Muscle layer of duodenum (tissue), 2 donors: ENCODE measurements around the gene LRRC14B.

ENCODE experiments used
- H3K27ac ChIP-seq: one replicate; pipeline ENCODE4 v1.7.0; 2013; ENCODE audit warnings: mild to moderate bottlenecking, low read length
- H3K27me3 ChIP-seq: one replicate; pipeline ENCODE4 v1.7.0; 2013; ENCODE audit warnings: low read depth, mild to moderate bottlenecking, control low read depth, low read length
- H3K36me3 ChIP-seq, 2 donors: one replicate each; pipeline ENCODE4 v1.7.0; 2013; ENCODE audit warnings: low read length in 2 of 2, control low read depth in 1 of 2, mild to moderate bottlenecking in 1 of 2; ENCODE audit not compliant: insufficient read depth in 2 of 2, control insufficient read depth in 1 of 2
- H3K4me1 ChIP-seq, 2 donors: one replicate each; pipeline ENCODE4 v1.7.0; 2013; ENCODE audit warnings: low read length in 2 of 2, mild to moderate bottlenecking in 2 of 2, control low read depth in 1 of 2, moderate library complexity in 1 of 2; ENCODE audit not compliant: insufficient read depth in 2 of 2, control insufficient read depth in 1 of 2
- H3K4me3 ChIP-seq, 2 donors: one replicate each; pipeline ENCODE4 v1.7.0; 2013; ENCODE audit warnings: low read length in 2 of 2, low read depth in 1 of 2, mild to moderate bottlenecking in 1 of 2
- H3K9me3 ChIP-seq, 2 donors: one replicate each; pipeline ENCODE4 v1.7.0; 2013; ENCODE audit warnings: low read length in 2 of 2, control low read depth in 1 of 2, mild to moderate bottlenecking in 1 of 2; ENCODE audit not compliant: control insufficient read depth in 1 of 2
- donor health status: healthy.

The LRRC14B gene

GRCh38 chr5:154236-154635 is 37.1 kb upstream of the LRRC14B start:
- H3K4me1 ChIP-seq, result no peaks in the 10 kb centered on the region
- no peaks in the 10 kb centered on the region for H3K27me3 ChIP-seq
- H3K9me3 ChIP-seq, result peaks cover 0 to 3% of the 10 kb centered on the region in 2 donors
- no peak overlapping the region for H3K27ac ChIP-seq
- no peak overlapping the region for H3K4me3 ChIP-seq
- no peaks in the 10 kb centered on the region for H3K36me3 ChIP-seq

GRCh38 chr5:154826-155225 is 36.5 kb upstream of the LRRC14B start:
- Histone ChIP-seq H3K9me3 (peaks cover 0 to 3% of the 10 kb centered on the region in 2 donors), H3K27ac (no peak overlapping the region), H3K4me3 (no peak overlapping the region), H3K4me1 (no peaks in the 10 kb centered on the region), H3K36me3 (no peaks in the 10 kb centered on the region), H3K27me3 (no peaks in the 10 kb centered on the region)

- H3K27ac ChIP-seq, result no peak overlapping the region
- no peaks in the 10 kb centered on the region for H3K9me3 ChIP-seq
- no peaks in the 10 kb centered on the region for H3K36me3 ChIP-seq
- H3K27me3 ChIP-seq, result no peaks in the 10 kb centered on the region
- H3K4me1 ChIP-seq, result no peaks in the 10 kb centered on the region
- H3K4me3 ChIP-seq, result no peak overlapping the region
These were observed 35.5 kb upstream of the LRRC14B start for GRCh38 chr5:155651-156410.

- Histone ChIP-seq H3K27ac (no peak overlapping the region), H3K36me3 (no peaks in the 10 kb centered on the region), H3K4me3 (no peak overlapping the region), H3K27me3 (no peaks in the 10 kb centered on the region), H3K4me1 (no peaks in the 10 kb centered on the region), H3K9me3 (no peaks in the 10 kb centered on the region)
These were observed 34.8 kb upstream of the LRRC14B start for GRCh38 chr5:156411-157072.

DNA sequence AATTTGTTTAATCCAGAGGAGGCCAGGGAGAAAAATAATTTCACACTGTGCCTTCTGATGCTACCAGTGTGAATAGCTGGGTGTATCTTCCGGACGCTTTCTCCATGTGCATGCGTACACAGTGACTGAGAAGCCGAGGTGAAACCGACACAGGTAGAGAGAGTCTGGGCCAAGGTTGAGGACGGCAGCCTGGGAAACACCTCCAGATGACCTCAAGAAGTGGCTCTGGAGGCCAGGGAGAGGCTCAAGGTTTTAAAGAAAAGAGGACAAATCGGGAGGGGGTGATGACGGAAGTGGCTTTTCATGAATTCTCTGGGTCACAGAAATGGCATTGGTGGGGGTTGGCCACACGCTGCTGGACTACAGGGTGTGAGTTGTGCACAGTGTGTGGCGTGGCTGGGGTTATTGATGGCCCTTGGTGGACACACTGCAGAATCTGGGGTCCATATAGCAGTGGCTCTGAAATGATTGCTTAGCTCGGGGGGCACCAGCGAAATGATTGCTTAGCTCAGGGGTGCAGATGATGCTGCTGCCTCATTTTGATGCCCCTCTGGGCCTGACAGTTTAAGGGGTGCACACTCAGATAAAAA is 34.1 kb upstream of the LRRC14B start:
- H3K27me3 ChIP-seq, result no peaks in the 10 kb centered on the region
- no peaks in the 10 kb centered on the region for H3K9me3 ChIP-seq
- H3K36me3 ChIP-seq, result no peaks in the 10 kb centered on the region
- no peaks in the 10 kb centered on the region for H3K4me1 ChIP-seq
- H3K27ac ChIP-seq, result no peak overlapping the region
- no peak overlapping the region for H3K4me3 ChIP-seq

- no peak overlapping the region for H3K27ac ChIP-seq
- no peak overlapping the region for H3K4me3 ChIP-seq
- H3K36me3 ChIP-seq, result no peaks in the 10 kb centered on the region
- H3K27me3 ChIP-seq, result no peaks in the 10 kb centered on the region
- H3K4me1 ChIP-seq, result no peaks in the 10 kb centered on the region
- H3K9me3 ChIP-seq, result no peaks in the 10 kb centered on the region
These were observed 33.5 kb upstream of the LRRC14B start for GRCh38 chr5:157801-158200.

DNA sequence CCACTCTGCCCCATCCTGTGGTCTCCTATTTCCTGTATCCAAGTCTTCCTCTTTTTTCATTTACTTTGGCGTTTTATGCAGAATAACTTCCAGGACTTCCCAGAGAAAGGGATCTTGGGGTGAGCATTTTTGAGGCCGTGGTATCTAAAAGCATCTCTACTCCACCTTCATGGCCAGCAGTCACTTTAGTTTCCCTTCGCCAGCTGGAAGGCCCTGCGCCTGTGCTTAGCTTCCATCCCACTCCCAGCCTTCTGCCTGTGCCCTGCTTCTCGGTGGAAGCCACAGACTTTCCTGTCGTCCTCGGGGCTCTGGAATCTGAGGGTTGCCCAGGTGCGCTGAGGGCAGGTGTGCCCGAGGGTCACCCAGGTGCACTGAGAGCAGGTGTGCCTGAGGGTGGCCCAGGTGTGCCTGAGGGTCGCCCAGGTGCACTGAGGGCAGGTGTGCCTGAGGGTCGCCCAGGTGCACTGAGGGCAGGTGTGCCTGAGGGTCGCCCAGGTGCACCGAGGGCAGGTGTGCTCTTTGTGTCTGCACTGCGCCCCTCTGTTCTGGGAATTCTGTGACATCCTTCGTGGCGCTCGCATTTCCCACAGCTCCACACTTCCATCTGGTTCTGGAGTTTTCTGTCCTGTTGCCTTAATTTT is 32.4 kb upstream of the LRRC14B start:
- Histone ChIP-seq H3K4me1 (no peaks in the 10 kb centered on the region), H3K4me3 (no peak overlapping the region), H3K36me3 (no peaks in the 10 kb centered on the region), H3K27me3 (no peaks in the 10 kb centered on the region), H3K9me3 (no peaks in the 10 kb centered on the region), H3K27ac (no peak overlapping the region)

- Histone ChIP-seq H3K4me1 (no peaks in the 10 kb centered on the region), H3K27ac (no peak overlapping the region), H3K36me3 (no peaks in the 10 kb centered on the region), H3K4me3 (no peak overlapping the region), H3K27me3 (no peaks in the 10 kb centered on the region), H3K9me3 (no peaks in the 10 kb centered on the region)
These were observed 31.7 kb upstream of the LRRC14B start for GRCh38 chr5:159448-160172.

GRCh38 chr5:160173-160510 is 31.2 kb upstream of the LRRC14B start:
- H3K4me1 ChIP-seq, result no peaks in the 10 kb centered on the region
- no peaks in the 10 kb centered on the region for H3K27me3 ChIP-seq
- no peak overlapping the region for H3K4me3 ChIP-seq
- H3K27ac ChIP-seq, result no peak overlapping the region
- no peaks in the 10 kb centered on the region for H3K36me3 ChIP-seq
- no peaks in the 10 kb centered on the region for H3K9me3 ChIP-seq

DNA sequence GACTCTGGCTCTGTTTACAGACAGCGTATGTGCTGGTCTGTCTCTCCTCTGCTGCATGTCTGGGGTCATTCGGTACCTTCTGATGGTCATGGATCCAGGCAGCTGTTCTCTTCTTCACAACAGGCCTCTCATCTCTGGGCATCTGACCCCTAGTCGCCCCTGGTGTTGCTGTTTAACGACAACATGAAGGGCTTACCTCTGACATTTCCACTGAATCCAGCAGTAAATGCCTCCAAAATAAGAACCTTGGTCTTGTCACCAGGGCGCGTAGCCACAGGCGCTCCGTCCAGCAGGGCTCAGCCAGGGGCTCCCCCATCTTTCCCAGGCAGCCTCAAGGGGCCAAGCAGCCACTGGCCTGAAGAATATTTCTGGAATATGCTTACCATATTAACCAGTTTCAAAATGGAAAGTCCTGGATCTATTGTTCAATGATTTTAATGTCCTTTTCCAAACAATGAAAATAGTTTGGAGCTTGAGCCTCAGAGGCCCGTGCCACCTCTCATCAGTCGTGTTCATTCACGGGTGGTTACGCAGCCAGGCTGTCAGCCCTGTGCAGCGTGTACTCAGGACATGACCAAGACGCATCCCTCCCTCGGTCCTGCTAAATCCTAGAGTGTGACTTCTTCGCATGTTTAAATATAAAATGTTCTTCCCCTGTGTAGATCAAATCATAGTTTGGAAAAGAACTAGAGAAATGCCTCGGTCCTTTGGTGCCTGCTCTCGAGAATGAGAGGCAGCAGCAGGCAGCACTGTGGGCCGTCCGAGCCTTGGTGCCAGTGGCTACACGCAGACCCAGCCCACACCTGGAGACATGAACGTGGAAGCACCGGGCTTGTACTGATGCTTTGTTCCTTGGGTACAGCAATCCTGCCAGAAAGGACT is 30.1 kb upstream of the LRRC14B start:
- Histone ChIP-seq H3K4me1 (no peaks in the 10 kb centered on the region), H3K9me3 (no peaks in the 10 kb centered on the region), H3K4me3 (no peak overlapping the region), H3K36me3 (no peaks in the 10 kb centered on the region), H3K27me3 (no peaks in the 10 kb centered on the region), H3K27ac (no peak overlapping the region)
